Smooth muscle cell (in vitro differentiated cells): Measurements from ENCODE around the gene KIF25. TPM values are rescaled to one million over a fixed set of nuclear protein-coding genes. Genes with fewer than 3 reads are reported as not detected.

Source experiments
- DNase-seq: peaks from one replicate; lab custom pipeline; 2025; ENCODE audit not compliant: unreplicated experiment; lab: John Stamatoyannopoulos, UW
- H2AFZ ChIP-seq: fragments of 200-600 bp; sonication (generic); 2 replicates; pipeline ENCODE4 v1.6.0; 2016; ENCODE audit warnings: antibody characterized with exemption, low read depth, mild to moderate bottlenecking
- H3F3A ChIP-seq: fragments of 200-600 bp; sonication (generic); 2 replicates; pipeline ENCODE4 v1.6.0; 2017; ENCODE audit warnings: antibody characterized with exemption, low read depth
- H3K27ac ChIP-seq: fragments of 200-600 bp; sonication (generic); 2 replicates; pipeline ENCODE4 v1.5.1; 2016; ENCODE audit warnings: low read depth, mild to moderate bottlenecking
- H3K27me3 ChIP-seq: fragments of 200-600 bp; sonication (generic); 2 replicates; pipeline ENCODE4 v1.6.1; 2016; ENCODE audit warnings: low read depth, mild to moderate bottlenecking
- H3K36me3 ChIP-seq: fragments of 200-600 bp; sonication (generic); 2 replicates; pipeline ENCODE4 v1.5.1; 2016; ENCODE audit warnings: low read depth
- H3K4me1 ChIP-seq: fragments of 200-600 bp; sonication (generic); 2 replicates; pipeline ENCODE4 v1.5.1; 2016; ENCODE audit warnings: low read depth
- H3K4me2 ChIP-seq: fragments of 200-600 bp; sonication (generic); 2 replicates; pipeline ENCODE4 v1.6.0; 2016; ENCODE audit warnings: mild to moderate bottlenecking
- H3K4me3 ChIP-seq: fragments of 200-600 bp; sonication (generic); 2 replicates; pipeline ENCODE4 v1.5.1; 2016; ENCODE audit warnings: mild to moderate bottlenecking
- H3K79me2 ChIP-seq: fragments of 200-600 bp; sonication (generic); 2 replicates; pipeline ENCODE4 v1.6.0; 2016; ENCODE audit warnings: low read depth, mild to moderate bottlenecking
- H3K9ac ChIP-seq: fragments of 200-600 bp; sonication (generic); 2 replicates; pipeline ENCODE4 v1.6.0; 2016; ENCODE audit warnings: low read depth
- H3K9me3 ChIP-seq: fragments of 200-600 bp; sonication (generic); replicated peaks from 2 replicates; pipeline ENCODE4 v1.5.1; 2016; ENCODE audit warnings: low read depth
- H4K20me1 ChIP-seq: fragments of 200-600 bp; sonication (generic); 2 replicates; pipeline ENCODE4 v1.6.0; 2016; ENCODE audit warnings: low read depth
- CTCF ChIP-seq: fragments of 200-600 bp; sonication (generic); IDR thresholded peaks from 2 replicates; pipeline ENCODE4 v1.5.1; 2017; ENCODE audit warnings: borderline replicate concordance, mild to moderate bottlenecking, antibody characterized with exemption; ENCODE audit not compliant: insufficient read depth, poor library complexity, severe bottlenecking
- WGBS: methylation state at CpG from one replicate; pipeline ENCODE4 v1.1.7; 2016; ENCODE audit warnings: low lambda C conversion rate; 5-methylcytosine and 5-hydroxymethylcytosine counted together
- polyA plus RNA-seq: library from polyadenylated mRNA; unstranded; fragments of >200 nt; fragmentation: Nextera tagmentation; extraction: Ambion mirVana; gene quantifications from 2 replicates; pipeline ENCODE4 v1.2.1, GENCODE V29; 2016
- total RNA-seq: library from RNA; depleted of rRNA; stranded (reverse); fragments of >200 nt; gene quantifications from 2 replicates; pipeline ENCODE4 v1.2.3, GENCODE V29; 2014

Gene KIF25
- total and polyA plus RNA-seq, 2 experiments from 2014 or later: 0.22 to 1.5 TPM

GRCh38 chr6:167993169-167993568, 4.3 kb upstream of the KIF25 start:
- H3F3A ChIP-seq: no peaks in the 10 kb centered on the region
- no peaks in the 10 kb centered on the region for H3K36me3 ChIP-seq
- no peak overlapping the region for H3K9ac ChIP-seq
- H2AFZ ChIP-seq: no peak overlapping the region
- H3K79me2 ChIP-seq: no peaks in the 10 kb centered on the region
- no peak for TF ChIP-seq CTCF
- DNase-seq: no peak
- WGBS: 95% methylated on average over 16 of the region's 16 CpGs
- no peak overlapping the region for H3K4me2 ChIP-seq
- H4K20me1 ChIP-seq: no peaks in the 10 kb centered on the region
- no peak overlapping the region for H3K27ac ChIP-seq
- H3K4me3 ChIP-seq: no peak overlapping the region
- no peaks in the 10 kb centered on the region for H3K4me1 ChIP-seq
- H3K27me3 ChIP-seq: no peaks in the 10 kb centered on the region
- H3K9me3 ChIP-seq: no peaks in the 10 kb centered on the region

GRCh38 chr6:167993831-167994230, 3.6 kb upstream of the KIF25 start:
- H3K4me3 ChIP-seq: no peak overlapping the region
- no peak for TF ChIP-seq CTCF
- H3F3A ChIP-seq: no peaks in the 10 kb centered on the region
- H4K20me1 ChIP-seq: no peaks in the 10 kb centered on the region
- no peak overlapping the region for H3K4me2 ChIP-seq
- no peaks in the 10 kb centered on the region for H3K4me1 ChIP-seq
- no peak for DNase-seq
- H3K27ac ChIP-seq: no peak overlapping the region
- H2AFZ ChIP-seq: no peak overlapping the region
- H3K27me3 ChIP-seq: no peaks in the 10 kb centered on the region
- no peaks in the 10 kb centered on the region for H3K9me3 ChIP-seq
- 96% methylated on average over 11 of the region's 11 CpGs for WGBS
- no peak overlapping the region for H3K9ac ChIP-seq
- H3K36me3 ChIP-seq: no peaks in the 10 kb centered on the region
- H3K79me2 ChIP-seq: no peaks in the 10 kb centered on the region

- Histone ChIP-seq H3K36me3 (no peaks in the 10 kb centered on the region), H3K27ac (no peak overlapping the region), H3K4me1 (no peaks in the 10 kb centered on the region), H4K20me1 (no peaks in the 10 kb centered on the region), H3F3A (no peaks in the 10 kb centered on the region), H3K79me2 (no peaks in the 10 kb centered on the region), H2AFZ (no peak overlapping the region), H3K27me3 (no peaks in the 10 kb centered on the region), H3K4me2 (no peak overlapping the region), H3K9me3 (no peaks in the 10 kb centered on the region), H3K9ac (no peak overlapping the region), H3K4me3 (no peak overlapping the region)
- no peak for DNase-seq
- TF ChIP-seq CTCF: no peak
- WGBS: 94% methylated on average over 12 of the region's 12 CpGs
These were observed 2.2 kb upstream of the KIF25 start for GRCh38 chr6:167995302-167995701.

GRCh38 chr6:167995731-167996151, 1.7 kb upstream of the KIF25 start:
- DNase-seq: no peak
- no peak overlapping the region for H3K4me3 ChIP-seq
- H3K4me1 ChIP-seq: no peaks in the 10 kb centered on the region
- H2AFZ ChIP-seq: no peak overlapping the region
- no peak overlapping the region for H3K4me2 ChIP-seq
- no peaks in the 10 kb centered on the region for H3K36me3 ChIP-seq
- no peak overlapping the region for H3K27ac ChIP-seq
- H3K27me3 ChIP-seq: no peaks in the 10 kb centered on the region
- H3K9me3 ChIP-seq: no peaks in the 10 kb centered on the region
- H3K79me2 ChIP-seq: no peaks in the 10 kb centered on the region
- 96% methylated on average over 22 of the region's 22 CpGs for WGBS
- H3K9ac ChIP-seq: no peak overlapping the region
- no peak for TF ChIP-seq CTCF
- no peaks in the 10 kb centered on the region for H4K20me1 ChIP-seq
- no peaks in the 10 kb centered on the region for H3F3A ChIP-seq
